WI38 (cell line): ENCODE measurements around the gene CDRT4.

Experiments used
- H3K4me3 ChIP-seq: 2 replicates; pipeline ENCODE4 v1.5.1; 2011; ENCODE audit warnings: low read depth, mild to moderate bottlenecking, control low read depth, low read length
- CTCF ChIP-seq: IDR thresholded peaks from 2 replicates; pipeline ENCODE4 v1.5.1; 2012; ENCODE audit warnings: low read depth, mild to moderate bottlenecking, control low read depth, low read length

The CDRT4 gene

DNA sequence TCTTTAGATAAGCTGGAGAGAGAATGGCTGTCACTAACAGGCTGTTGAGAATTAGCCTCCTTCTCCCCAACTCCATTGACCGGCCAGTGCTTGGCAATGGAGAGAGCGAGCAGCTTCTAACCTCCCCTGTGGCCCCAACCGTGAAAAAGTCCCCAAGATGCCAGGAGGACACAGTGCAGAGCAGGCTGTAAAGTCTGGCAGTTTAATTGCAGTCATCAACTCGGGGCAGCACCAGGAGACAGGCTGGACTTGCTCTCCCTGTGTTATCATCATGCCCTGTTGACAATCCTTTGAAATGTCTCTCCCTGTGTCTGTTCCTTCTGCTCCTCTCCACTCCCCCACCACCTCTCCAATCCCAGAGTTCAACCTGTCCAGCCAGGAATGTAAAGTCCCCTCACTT is 705 bp upstream of the CDRT4 start:
- no peak overlapping the region for H3K4me3 ChIP-seq
- no peak for TF ChIP-seq CTCF

DNA sequence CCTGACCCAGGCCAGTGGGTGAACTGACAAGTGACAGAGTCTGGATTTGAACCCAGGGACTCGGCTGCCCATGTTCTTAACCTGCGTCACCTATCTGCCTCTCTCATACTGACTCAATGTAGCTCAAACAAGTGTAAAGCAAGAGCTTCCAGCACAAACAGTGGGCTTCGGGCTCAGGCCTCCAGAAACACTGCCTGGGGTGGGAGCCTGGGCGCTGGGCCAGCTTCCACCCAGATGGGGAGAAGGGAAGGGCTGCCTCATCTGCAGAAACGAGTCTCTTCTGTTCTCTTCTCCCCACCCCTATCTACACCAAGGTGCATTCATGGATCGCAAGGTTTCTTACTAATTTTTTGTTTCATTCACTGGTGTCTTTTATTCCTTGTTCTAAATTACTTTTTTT is 1.3 kb downstream of the CDRT4 start:
- no peak overlapping the region for H3K4me3 ChIP-seq
- TF ChIP-seq CTCF: no peak

- no peak for TF ChIP-seq CTCF
- no peak overlapping the region for H3K4me3 ChIP-seq
Observed at GRCh38 chr17:15465045-15465701, 2.2 kb downstream of the CDRT4 start.

- no peak for TF ChIP-seq CTCF
- H3K4me3 ChIP-seq: no peak overlapping the region
Observed at GRCh38 chr17:15464231-15464985, 3.0 kb downstream of the CDRT4 start.

DNA sequence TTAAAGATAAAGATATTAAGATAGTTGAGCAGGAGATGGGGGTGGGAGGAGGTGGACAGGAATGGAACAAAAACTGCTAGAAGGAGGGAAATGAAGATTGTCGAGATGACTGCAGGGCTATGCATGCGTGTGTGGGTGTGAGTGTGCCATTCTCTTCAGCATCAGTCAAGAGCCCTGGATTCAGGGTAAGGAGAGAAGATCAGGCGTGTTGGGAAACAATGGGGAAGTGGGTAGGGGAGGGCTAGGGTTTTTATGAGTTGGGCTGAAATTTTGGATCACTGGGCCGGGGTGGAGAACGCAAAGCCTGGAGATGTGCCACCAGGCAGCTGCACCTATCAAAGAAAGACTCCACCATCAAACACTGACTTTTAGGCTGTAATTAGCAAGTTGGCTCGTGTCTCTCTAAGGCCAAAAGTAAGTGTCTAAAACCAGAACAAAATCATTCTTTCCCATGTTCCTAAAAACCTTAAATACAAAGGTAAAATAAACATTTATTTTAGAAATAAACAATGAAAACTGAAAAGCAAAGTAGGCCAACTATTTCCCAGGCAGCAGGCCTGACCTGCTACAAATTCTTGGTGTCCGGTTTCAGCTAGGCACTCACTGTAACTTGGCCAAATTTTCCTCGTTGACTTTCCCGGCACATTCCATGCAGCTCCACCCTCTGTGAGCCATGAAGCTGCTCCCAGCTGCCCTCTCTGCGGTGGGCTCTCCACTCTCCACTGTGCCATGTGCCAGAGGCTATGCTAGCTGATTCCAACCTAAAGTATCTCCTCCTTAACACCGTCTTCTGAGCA is 4.2 kb downstream of the CDRT4 start:
- no peak for TF ChIP-seq CTCF
- H3K4me3 ChIP-seq: no peak overlapping the region

DNA sequence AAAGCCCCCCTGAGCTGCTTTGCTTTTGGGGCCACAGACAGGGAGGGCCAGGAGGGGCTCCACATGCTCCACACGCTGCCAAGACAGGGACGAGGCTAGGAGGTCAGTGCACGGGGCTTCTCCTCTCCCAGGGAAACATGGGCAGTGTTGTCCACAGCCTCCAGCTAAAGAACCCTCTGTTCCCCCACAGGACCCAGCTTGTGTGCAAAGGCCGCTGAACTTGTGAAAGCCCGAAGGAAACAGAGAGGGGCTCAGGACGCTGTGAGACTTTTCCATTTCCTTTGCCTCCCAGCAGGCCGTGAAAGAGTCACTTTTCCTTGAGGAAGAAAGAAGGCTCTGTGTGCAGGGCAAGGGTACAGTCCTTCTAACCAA is 9.7 kb downstream of the CDRT4 start:
- no peak overlapping the region for H3K4me3 ChIP-seq
- no peak for TF ChIP-seq CTCF
